GM21447 (cell line): ENCODE results near the gene SLC5A2.
"Not testable (repeated sequence)": the region's sequence is repeated elsewhere in the genome, so short reads cannot be mapped to it uniquely, and the experiment has no call there.

Source experiments
- ATAC-seq: cut with Tn5 transposase; IDR thresholded peaks from one replicate; pipeline ENCODE4 v1.9.1; 2021; ENCODE audit not compliant: unreplicated experiment

Gene SLC5A2

GRCh38 chr16:31491778-31492418, 9.0 kb downstream of the SLC5A2 start:
- ATAC-seq = no peak

DNA sequence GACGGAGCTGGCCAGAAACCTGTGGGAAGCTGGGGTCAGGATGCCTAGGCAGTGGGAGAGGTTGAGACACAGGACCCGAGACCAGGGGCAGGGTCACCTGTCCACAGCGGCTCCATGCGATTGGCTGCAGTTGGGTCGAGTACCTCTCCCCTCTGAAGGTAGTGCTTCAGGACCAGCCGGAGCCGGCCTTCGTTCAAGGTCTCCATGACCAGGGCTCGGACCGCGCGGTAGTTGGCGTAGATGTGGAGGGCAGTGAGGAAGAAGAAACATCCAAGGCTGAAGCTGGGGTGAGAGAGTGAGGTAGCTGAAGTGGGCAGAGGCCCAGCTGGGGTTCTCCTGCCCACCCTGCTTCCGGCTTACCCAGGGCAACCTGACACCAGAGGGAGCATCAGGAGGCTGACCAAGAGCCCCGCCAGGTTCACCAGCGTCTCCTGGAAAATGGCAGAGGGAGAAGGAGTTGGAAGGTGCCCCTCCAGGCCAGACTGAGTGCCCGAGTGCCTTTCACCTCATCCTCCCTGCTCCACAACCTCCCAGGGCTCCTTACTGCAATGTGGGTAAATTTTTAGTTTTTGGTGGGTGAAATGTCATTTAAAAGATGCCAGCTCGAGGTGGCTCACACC, 10.7 kb downstream of the SLC5A2 start:
- no peak for ATAC-seq

DNA sequence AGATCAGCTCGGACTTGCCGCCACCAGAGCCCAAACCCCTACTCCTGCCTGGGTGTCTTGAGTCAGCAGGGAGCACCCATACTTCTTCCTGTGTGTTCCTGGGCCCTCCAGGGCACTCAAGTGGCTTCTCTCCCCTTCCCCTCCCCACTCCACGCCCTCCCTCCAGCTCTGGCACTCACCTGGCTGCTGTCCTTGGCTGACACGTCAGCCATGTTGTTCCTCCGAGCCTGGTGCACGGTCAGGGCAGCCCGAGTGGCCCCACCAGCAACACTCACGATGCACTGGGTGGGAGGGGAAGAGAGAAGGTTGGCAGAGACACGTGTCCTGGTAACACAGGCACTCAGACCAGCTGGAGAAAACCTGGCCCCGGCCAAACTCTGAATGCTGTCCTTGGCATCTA, 13.7 kb downstream of the SLC5A2 start:
- no peak for ATAC-seq

- ATAC-seq = no peak
Observed at GRCh38 chr16:31498493-31498892, 15.6 kb downstream of the SLC5A2 start.

GRCh38 chr16:31499928-31500327, 17.0 kb downstream of the SLC5A2 start:
- ATAC-seq = no peak

DNA sequence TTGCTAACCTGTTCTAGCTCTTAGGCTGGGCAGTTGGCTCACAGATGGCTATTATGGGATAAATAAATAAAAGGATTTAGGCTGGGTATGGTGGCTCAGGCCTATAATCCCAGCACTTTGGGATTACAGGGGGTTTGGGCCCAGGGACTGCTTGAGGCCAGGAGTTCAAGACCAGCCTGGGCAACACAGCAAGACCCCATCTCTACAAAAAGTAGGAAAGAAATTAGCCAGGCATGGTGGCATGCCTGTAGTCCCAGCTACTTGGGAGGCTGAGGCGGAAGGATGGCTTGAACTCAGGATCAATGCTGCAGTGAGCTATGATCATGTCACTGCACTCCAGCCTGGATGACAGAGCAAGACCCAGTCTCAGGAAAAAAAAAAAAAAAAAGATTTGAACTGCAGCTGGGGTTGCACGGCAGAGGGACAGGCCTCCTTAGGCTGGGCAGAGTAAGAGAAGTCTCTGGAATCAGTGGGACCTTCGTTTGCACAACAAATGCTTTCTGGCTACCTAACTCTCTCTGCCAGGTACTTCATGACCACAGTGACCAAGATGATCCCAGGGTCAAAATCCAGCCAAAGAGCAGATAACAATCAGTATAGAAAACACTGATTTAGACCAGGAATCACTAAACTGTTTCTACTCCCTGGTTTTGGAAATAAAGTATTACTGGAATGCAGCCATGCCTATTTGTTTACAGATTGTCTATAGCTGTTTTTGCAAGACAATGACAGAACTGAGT, 18.5 kb downstream of the SLC5A2 start:
- no peak for ATAC-seq

DNA sequence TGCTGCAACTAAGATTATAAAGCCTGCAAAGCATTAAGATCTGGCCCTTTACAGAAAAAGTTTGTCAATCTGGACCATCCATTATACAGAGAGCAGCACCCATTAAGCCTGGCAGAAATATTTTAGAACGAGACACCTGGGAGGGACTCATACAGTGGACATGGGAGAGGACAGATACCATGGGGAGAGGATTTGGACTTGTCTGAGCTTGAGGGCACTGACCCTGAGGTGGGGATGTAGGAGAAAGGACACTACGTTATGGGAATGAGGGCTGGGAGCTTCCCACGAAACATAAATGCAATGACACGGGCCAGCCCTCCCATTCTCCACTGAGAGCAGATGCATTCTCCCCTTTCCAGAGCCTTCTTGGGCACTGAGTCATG, 19.0 kb downstream of the SLC5A2 start:
- ATAC-seq = no peak

GRCh38 chr16:31502981-31503380, 20.1 kb downstream of the SLC5A2 start:
- ATAC-seq = no peak

GRCh38 chr16:31503555-31503954, 20.6 kb downstream of the SLC5A2 start:
- not testable (repeated sequence) for ATAC-seq

DNA sequence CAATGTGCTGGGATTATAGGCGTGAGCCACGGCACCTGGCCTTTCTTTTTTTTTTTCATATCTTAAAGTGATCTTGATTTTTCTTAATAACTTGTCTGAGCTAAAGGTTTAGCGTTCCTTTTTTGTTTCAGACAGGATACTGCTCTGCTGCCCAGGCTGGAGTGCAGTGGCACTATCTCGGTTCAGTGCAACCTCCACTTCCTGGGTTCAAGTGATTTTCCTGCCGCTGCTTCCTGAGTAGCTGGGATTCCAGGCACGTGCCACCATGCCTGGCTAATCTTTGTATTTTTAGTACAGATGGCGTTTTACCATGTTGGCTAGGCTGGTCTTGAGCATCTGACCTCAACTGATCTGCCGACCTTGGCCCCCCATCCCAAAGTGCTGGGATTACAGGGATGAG, 21.2 kb downstream of the SLC5A2 start:
- ATAC-seq = no peak

GRCh38 chr16:31505483-31505882, 22.6 kb downstream of the SLC5A2 start:
- ATAC-seq = no peak

DNA sequence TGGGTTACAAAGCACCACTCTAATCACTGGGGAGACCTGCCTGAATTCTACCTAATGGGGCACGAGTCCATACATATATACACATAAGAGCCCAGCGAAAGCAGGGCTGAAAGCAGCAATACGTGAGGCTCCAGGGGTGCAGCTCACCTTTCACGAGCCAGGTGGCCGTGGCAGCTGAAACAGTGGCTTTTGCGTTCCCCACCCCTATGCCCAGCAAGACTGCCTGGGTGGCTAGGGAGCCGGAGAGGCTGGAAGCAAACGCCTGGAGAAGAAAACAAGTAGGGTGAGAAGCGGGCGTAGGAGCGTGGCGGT, 24.6 kb downstream of the SLC5A2 start:
- no peak for ATAC-seq

GRCh38 chr16:31507929-31508705, 25.2 kb downstream of the SLC5A2 start, which contains the start of gene RUSF1:
RUSF1 (minus strand) TSS chr16:31508391; CDS start chr16:31508373, 18 bp downstream.
- ATAC-seq = peak; percentile 85

DNA sequence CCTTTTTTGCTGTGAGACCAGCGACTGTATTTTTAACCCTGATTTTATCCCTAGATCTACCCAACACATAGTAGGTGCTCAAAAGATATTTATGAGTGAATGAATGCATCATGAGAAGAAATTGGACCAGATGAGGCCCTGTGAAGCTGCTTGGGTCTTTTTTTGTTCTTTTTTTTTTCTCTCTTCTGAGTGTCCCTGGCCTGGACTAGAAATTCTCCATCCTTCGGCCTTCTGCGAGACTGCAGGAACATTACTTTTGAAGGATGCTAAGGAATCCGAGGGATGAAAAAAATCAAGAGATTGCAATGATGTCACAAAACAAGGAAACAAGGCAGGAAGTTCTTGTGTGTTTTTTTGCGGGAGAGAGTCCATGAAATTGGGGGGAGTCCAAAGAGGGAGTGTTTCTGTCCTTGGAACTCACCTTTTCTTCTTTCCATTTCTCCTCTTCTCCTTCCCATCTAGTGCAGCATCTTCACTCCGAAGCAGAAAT, 25.8 kb downstream of the SLC5A2 start:
- no peak for ATAC-seq

DNA sequence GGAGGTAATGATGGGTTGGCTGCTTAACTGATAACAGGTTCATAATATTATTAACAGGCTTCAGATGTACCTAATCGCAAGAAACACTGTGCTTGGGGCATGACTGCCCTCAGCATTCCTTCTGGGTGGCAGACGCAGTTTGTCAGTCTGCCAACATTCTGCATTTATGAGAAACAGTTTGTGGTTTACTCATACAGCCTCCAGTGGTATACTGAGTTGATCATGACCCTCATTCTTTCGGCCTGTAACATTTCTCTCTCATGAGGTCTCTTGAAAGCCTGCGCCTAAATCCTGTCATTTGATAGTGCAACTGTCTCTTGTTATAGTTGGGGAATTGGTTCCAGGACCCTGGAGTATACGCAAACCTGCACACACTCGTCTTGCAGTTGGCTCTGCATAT, 30.2 kb downstream of the SLC5A2 start:
- no peak for ATAC-seq

- no peak for ATAC-seq
Observed at GRCh38 chr16:31513884-31514283, 31.0 kb downstream of the SLC5A2 start.

GRCh38 chr16:31517800-31518402, 35.0 kb downstream of the SLC5A2 start:
- no peak for ATAC-seq

- ATAC-seq = no peak
Observed at GRCh38 chr16:31519759-31520431, 37.0 kb downstream of the SLC5A2 start.

DNA sequence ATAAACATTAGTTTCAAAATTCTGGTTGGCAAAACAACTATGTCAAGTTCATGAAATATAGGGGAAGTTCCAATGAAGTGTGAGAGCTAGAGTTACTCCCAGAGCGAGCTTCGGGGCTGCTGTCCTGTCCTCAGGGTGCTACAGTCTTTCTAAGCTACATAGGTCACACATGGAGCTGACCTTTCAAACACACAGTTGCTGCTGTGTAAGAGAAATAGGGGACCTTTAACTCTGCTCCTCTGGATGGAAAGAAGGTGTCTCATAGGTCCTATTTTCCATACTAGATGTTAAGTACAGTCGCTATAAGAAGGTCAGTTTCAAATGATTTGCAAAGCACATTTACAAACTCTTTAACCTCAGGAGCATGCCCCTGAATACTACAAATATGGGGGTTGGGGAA, 38.4 kb downstream of the SLC5A2 start:
- ATAC-seq = no peak

DNA sequence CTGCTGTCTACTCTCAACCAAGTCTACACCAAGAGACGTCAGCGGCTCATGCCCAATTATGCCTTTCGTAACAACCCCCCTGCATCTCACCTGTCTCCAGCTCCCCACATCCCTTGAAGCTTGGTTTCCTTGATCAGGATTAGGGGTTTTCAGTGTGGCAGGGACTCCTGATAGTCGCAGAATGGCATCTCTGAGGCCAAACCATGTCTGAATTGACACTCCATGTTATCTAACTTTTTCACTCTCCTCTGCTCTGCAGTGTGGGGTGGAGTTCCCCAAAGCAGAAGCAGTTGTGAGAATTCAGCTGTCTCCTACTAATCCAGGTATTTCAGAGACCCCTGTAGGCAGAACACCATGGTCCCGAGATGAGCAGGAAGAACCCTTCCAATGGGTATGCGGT, 39.1 kb downstream of the SLC5A2 start:
- ATAC-seq = no peak
